HG03469 (cell line): ENCODE results near the gene MRTO4.

Source experiments
- ATAC-seq: cut with Tn5 transposase; IDR thresholded peaks from one replicate; pipeline ENCODE4 v1.9.1; 2021; ENCODE audit warnings: mild to moderate bottlenecking, moderate library complexity, moderate number of reproducible peaks; ENCODE audit not compliant: unreplicated experiment

Gene MRTO4

GRCh38 chr1:19308509-19308907 lies 56.9 kb downstream of the MRTO4 start:
- ATAC-seq, result no peak

- no peak for ATAC-seq
Measured at GRCh38 chr1:19309123-19309813, 57.7 kb downstream of the MRTO4 start.
